Mucosa of descending colon (tissue), 3 donors: ENCODE measurements around the gene NKX1-2. TPM values are rescaled to one million over a fixed set of nuclear protein-coding genes. Genes with fewer than 3 reads are reported as not detected.

Experiments used
- ATAC-seq: fragments of 200-7000 bp; cut with Tn5 transposase; one replicate; pipeline ENCODE4 v1.9.1; 2020; ENCODE audit warnings: mild to moderate bottlenecking, moderate library complexity
- DNase-seq, 3 donors: peaks; one replicate each; pipeline ENCODE4 v3.0.0-alpha.2; 2020
- H3K36me3 ChIP-seq: fragments of 200-600 bp; one replicate; pipeline ENCODE4 v1.8.0; 2021; ENCODE audit warnings: low read depth, mild to moderate bottlenecking
- H3K4me1 ChIP-seq: fragments of 200-600 bp; one replicate; pipeline ENCODE4 v1.8.0; 2021; ENCODE audit warnings: low read depth, mild to moderate bottlenecking
- H3K4me3 ChIP-seq: fragments of 200-600 bp; one replicate; pipeline ENCODE4 v1.8.0; 2021; ENCODE audit warnings: mild to moderate bottlenecking
- H3K9me3 ChIP-seq: fragments of 200-600 bp; one replicate; pipeline ENCODE4 v1.8.0; 2021; ENCODE audit warnings: mild to moderate bottlenecking
- intact Hi-C, 2 donors: fragments of 100-400 bp; cut with DNase I in 1 of 2; cut with micrococcal nuclease in 1 of 2; formaldehyde crosslinking; loops; one replicate each; pipeline versions ENCODE4 v1.11.0 to v1.11.1; 2022; cut with DNase I, micrococcal nuclease
- total RNA-seq, 3 donors: library from RNA; stranded (reverse); fragmentation: NEBNext Ultra II Directional in 2 of 3; extraction: Animal tissue kit (Norgen Biotek cat#: 25700) in 2 of 3; gene quantifications; one replicate each; pipeline versions ENCODE4 v1.2.1 to v1.2.4, GENCODE V29; 2021 to 2023
- TF ChIP-seq, protein P1 (sequence below): fragments of 200-600 bp; IDR thresholded peaks from one replicate; pipeline ENCODE4 v1.8.0; 2022; ENCODE audit warnings: antibody characterized with exemption, mild to moderate bottlenecking
- donor health status: DM: no; HTN: no; CAD: no; lungs with moderate emphysema.
- donor health status: DM: no; HTN: no; CAD: no.
- donor health status: DM: no; HTN: yes; CAD: no.

Gene NKX1-2
- total RNA-seq, 3 donors from 2014 or later: not detected

DNA sequence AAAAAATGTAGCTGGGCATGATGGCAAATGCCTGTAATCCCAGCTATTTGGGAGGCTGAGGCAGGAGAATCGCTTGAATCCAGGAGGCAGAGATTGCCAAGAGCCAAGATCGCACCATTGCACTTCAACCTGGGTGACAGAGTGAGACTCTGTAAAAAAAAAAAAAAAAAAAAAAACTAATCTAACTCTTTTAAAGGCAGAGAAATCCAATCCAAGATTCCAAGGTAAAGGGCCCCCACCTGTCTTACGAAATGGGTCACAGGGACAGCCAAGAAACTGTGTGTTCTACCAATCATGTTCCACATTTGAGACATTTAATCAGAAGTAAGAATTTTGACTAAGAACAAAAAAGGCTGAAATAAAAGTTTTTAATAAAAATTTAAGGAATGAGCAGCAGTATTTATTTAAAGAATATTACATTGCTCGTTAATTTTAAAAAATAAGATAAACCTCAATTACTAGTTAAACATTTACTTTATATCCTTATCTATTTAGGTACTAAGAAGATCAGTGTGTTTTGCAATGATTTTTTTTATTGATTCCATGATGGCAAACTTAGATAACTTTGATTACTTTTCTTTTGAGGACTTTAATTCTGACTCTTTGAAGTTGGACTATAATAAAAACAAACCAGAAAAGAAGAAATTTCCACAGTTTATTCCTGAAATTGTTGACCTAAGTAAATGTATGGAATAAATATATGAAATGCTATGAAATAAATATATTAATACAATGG is 24.4 kb downstream of the NKX1-2 start:
- Histone ChIP-seq H3K9me3 (no peaks in the 10 kb centered on the region), H3K4me3 (no peak overlapping the region), H3K36me3 (no peaks in the 10 kb centered on the region), H3K4me1 (peaks cover 11% of the 10 kb centered on the region)
- ATAC-seq: no peak
- TF ChIP-seq, protein P1, sequence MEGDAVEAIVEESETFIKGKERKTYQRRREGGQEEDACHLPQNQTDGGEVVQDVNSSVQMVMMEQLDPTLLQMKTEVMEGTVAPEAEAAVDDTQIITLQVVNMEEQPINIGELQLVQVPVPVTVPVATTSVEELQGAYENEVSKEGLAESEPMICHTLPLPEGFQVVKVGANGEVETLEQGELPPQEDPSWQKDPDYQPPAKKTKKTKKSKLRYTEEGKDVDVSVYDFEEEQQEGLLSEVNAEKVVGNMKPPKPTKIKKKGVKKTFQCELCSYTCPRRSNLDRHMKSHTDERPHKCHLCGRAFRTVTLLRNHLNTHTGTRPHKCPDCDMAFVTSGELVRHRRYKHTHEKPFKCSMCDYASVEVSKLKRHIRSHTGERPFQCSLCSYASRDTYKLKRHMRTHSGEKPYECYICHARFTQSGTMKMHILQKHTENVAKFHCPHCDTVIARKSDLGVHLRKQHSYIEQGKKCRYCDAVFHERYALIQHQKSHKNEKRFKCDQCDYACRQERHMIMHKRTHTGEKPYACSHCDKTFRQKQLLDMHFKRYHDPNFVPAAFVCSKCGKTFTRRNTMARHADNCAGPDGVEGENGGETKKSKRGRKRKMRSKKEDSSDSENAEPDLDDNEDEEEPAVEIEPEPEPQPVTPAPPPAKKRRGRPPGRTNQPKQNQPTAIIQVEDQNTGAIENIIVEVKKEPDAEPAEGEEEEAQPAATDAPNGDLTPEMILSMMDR: no peak
- intact Hi-C loops: no loop called here
- no peak for DNase-seq

- DNase-seq (no peak), ATAC-seq (no peak)
- no peak overlapping the region for H3K4me3 ChIP-seq
- intact Hi-C loops: no loop called here
- H3K4me1 ChIP-seq: peaks cover 13% of the 10 kb centered on the region
- no peaks in the 10 kb centered on the region for H3K36me3 ChIP-seq
- H3K9me3 ChIP-seq: no peaks in the 10 kb centered on the region
- TF ChIP-seq, protein P1: no peak
These were observed 26.0 kb downstream of the NKX1-2 start for GRCh38 chr10:124423813-124424212.

GRCh38 chr10:124422742-124423141 is 27.1 kb downstream of the NKX1-2 start:
- no peaks in the 10 kb centered on the region for H3K9me3 ChIP-seq
- H3K4me3 ChIP-seq: no peak overlapping the region
- intact Hi-C loops: no loop called here
- peaks cover 13% of the 10 kb centered on the region for H3K4me1 ChIP-seq
- no peak for DNase-seq
- ATAC-seq: no peak
- TF ChIP-seq, protein P1: no peak
- no peaks in the 10 kb centered on the region for H3K36me3 ChIP-seq

DNA sequence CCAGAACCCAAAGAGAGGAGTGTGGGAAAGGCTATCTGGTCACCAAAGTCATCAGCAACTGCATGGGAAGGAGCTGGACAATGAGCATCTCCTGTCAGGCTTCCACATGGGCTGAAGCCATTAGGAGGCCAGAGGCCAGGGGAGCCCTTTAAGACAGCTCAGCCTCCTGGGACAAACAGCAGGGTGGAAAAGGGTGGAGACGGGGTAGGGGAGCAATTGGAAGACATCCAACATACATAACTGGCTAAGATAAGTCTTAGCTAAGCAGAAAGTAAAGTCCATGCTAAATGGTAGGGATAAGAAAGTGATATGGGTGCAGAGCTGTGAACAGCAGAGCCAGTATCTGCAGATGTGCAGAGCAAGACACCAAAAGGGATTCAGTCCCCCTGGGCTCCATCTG is 29.6 kb downstream of the NKX1-2 start:
- peaks cover 20% of the 10 kb centered on the region for H3K4me1 ChIP-seq
- intact Hi-C loops: no loop called here
- H3K9me3 ChIP-seq: no peaks in the 10 kb centered on the region
- no peak overlapping the region for H3K4me3 ChIP-seq
- H3K36me3 ChIP-seq: no peaks in the 10 kb centered on the region
- ATAC-seq (peak; percentile 0), DNase-seq (no peak)
- TF ChIP-seq, protein P1: no peak

- TF ChIP-seq, protein P1: no peak
- Histone ChIP-seq H3K4me3 (no peak overlapping the region), H3K9me3 (no peaks in the 10 kb centered on the region), H3K4me1 (peaks cover 20% of the 10 kb centered on the region), H3K36me3 (no peaks in the 10 kb centered on the region)
- ATAC-seq (no peak), DNase-seq (peak in 1 of 3 donors; percentile 38)
- intact Hi-C loops: no loop called here
These were observed 30.2 kb downstream of the NKX1-2 start for GRCh38 chr10:124419635-124420034.
